Transverse colon (tissue), 4 donors: ENCODE data around the gene ZDHHC3. TPM values are rescaled to one million over a fixed set of nuclear protein-coding genes. Genes with fewer than 3 reads are reported as not detected.

Source experiments
- DNase-seq: peaks from one replicate; pipeline ENCODE4 v3.0.0-alpha.2; 2019
- H3K27ac ChIP-seq, 4 donors: fragments of 200-600 bp; sonication (generic); 2 replicates each; pipeline ENCODE4 v1.5.1; 2016 to 2018; ENCODE audit warnings: inconsistent platforms in 4 of 4
- H3K27me3 ChIP-seq: fragments of 200-600 bp; sonication (generic); 2 replicates; pipeline ENCODE4 v1.5.1; 2017; ENCODE audit warnings: inconsistent platforms
- H3K36me3 ChIP-seq, 4 donors: fragments of 200-600 bp; sonication (generic); 2 replicates each; pipeline ENCODE4 v1.5.1; 2017 to 2019; ENCODE audit warnings: inconsistent platforms in 4 of 4
- H3K4me1 ChIP-seq, 4 donors: fragments of 200-600 bp; sonication (generic); 2 replicates each; pipeline ENCODE4 v1.5.1; 2017 to 2020; ENCODE audit warnings: inconsistent platforms in 4 of 4
- H3K4me3 ChIP-seq, 4 donors: fragments of 200-600 bp; sonication (generic); 1 replicate in 1 of 4; 2 replicates in 3 of 4; pipeline versions ENCODE4 v1.5.1 to v1.6.1; 2017 to 2019; ENCODE audit warnings: inconsistent platforms in 4 of 4
- H3K9me3 ChIP-seq, 2 donors: fragments of 200-600 bp; sonication (generic); 2 replicates each; pipeline ENCODE4 v1.5.1; 2017 to 2019; ENCODE audit warnings: inconsistent platforms in 2 of 2
- CTCF ChIP-seq, 5 experiments: fragments of 200-600 bp in 3 of 5; fragments of 450-650 bp in 2 of 5; sonication (generic) in 3 of 5; IDR thresholded peaks; 1 replicate in 2 of 5; 2 replicates in 3 of 5; pipeline ENCODE4 v1.5.1; 2016 to 2017; ENCODE audit warnings: antibody characterized with exemption in 5 of 5, inconsistent platforms in 3 of 5, mild to moderate bottlenecking in 2 of 5, moderate library complexity in 1 of 5
- EP300 ChIP-seq: sonication (generic); formaldehyde crosslinking; IDR thresholded peaks from one replicate; pipeline ENCODE4 v1.6.1; 2017; ENCODE audit warnings: antibody characterized with exemption, low read depth
- POLR2A ChIP-seq: fragments of 450-650 bp; IDR thresholded peaks from one replicate; pipeline ENCODE4 v1.6.1; 2016; ENCODE audit warnings: antibody characterized with exemption, mild to moderate bottlenecking, moderate library complexity
- POLR2AphosphoS5 ChIP-seq, 3 donors: sonication (generic); formaldehyde crosslinking; IDR thresholded peaks; one replicate each; pipeline ENCODE4 v1.6.1; 2016; ENCODE audit warnings: antibody characterized with exemption in 3 of 3
- WGBS, 2 donors: methylation state at CpG; one replicate each; pipeline ENCODE4 v1.1.5; 2018; ENCODE audit warnings: low coverage in 1 of 2; 5-methylcytosine and 5-hydroxymethylcytosine counted together
- in situ Hi-C, 4 donors: fragments of 200-750 bp; cut with MboI; loops; one replicate each; pipeline versions ENCODE4 v1.15.0 to v1.15.1; 2017; ENCODE audit warnings: low sequenced_read_pairs in 3 of 4, low pct_ligation_motif_present in 1 of 4, low pct_unique_long_range_greater_than_20kb in 1 of 4
- intact Hi-C: fragments of 100-400 bp; cut with DNase I; formaldehyde crosslinking; loops from one replicate; pipeline ENCODE4 v1.15.1; 2023; ENCODE audit warnings: low total_unique reads
- total RNA-seq, 4 donors: library from RNA; depleted of rRNA; stranded (reverse); fragments of >200 nt; gene quantifications; one replicate each; pipeline ENCODE4 v1.1.0, GENCODE V29; 2016

Gene ZDHHC3
- total RNA-seq, 4 donors from 2014 or later = 142 to 258 (median 170) TPM

GRCh38 chr3:44992555-44993470 lies 16.8 kb upstream of the ZDHHC3 start:
- 59 to 68% methylated on average over 5 to 7 of the region's 7 CpGs for WGBS, 2 donors
- Histone ChIP-seq H3K4me3 (no peak overlapping the region), H3K4me1 (peaks cover 3 to 34% (median 18%) of the 10 kb centered on the region in 4 donors), H3K27me3 (no peaks in the 10 kb centered on the region), H3K27ac (peak overlapping the region; percentile 3 to 33 (median 12)), H3K9me3 (no peaks in the 10 kb centered on the region), H3K36me3 (peaks cover 0 to 9% (median 0%) of the 10 kb centered on the region in 4 donors)
- TF ChIP-seq CTCF (IDR thresholded peaks at IDR 0.05) (peak; percentile 47 to 55 (median 49)), POLR2AphosphoS5 (IDR thresholded peaks at IDR 0.05) (no peak), POLR2A (no peak), EP300 (no peak)
- in situ Hi-C loops (no loop called here), intact Hi-C loops (no loop called here)
- no peak for DNase-seq

GRCh38 chr3:44991326-44991725 lies 15.4 kb upstream of the ZDHHC3 start:
- Histone ChIP-seq H3K27me3 (no peaks in the 10 kb centered on the region), H3K9me3 (no peaks in the 10 kb centered on the region), H3K27ac (no peak overlapping the region), H3K4me1 (peaks cover 3 to 34% (median 18%) of the 10 kb centered on the region in 4 donors), H3K36me3 (no peaks in the 10 kb centered on the region), H3K4me3 (no peak overlapping the region)
- intact Hi-C loops (no loop called here), in situ Hi-C loops (no loop called here)
- 80 to 88% methylated on average over 1 of the region's 1 CpG for WGBS, 2 donors
- no peak for DNase-seq
- TF ChIP-seq POLR2AphosphoS5 (IDR thresholded peaks at IDR 0.05) (no peak), POLR2A (no peak), CTCF (IDR thresholded peaks at IDR 0.05) (no peak), EP300 (no peak)

DNA sequence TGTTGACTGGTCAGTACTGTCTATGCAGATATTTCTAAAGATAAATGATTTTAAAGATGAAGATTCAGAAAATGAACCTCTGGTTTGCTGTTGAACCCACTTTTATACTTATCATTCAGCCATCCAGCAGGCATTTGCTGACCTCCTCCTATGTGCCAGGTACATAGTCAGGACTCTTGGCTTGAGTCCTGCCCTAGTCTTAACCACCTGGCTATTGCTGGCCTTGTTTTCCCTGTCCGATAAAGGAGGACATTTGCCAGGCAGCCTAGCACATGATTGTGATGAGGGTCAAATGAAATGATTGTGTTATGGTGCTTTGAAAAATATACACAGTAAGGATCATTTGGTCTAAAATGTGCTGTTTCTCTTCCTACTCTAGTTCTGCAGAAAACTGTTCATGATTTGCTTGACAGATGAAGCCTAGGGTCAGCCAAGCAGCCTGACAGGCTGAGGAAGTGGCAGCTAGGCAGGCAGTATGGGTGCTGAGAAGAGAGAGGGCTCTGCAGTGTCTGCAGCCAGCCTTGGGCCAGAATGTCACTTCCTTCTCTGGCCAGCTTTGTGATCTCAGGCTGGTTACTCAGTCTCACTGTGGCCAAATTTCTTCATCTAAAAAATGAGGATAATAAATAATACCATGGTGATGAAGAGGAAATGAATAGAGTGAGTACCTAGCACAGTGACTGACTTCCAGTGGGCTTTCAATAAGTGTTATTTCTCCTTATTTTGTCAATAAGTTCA lies 13.8 kb upstream of the ZDHHC3 start:
- peaks cover 0 to 22% (median 6%) of the 10 kb centered on the region in 4 donors for H3K4me1 ChIP-seq
- in situ Hi-C loops (no loop called here), intact Hi-C loops (no loop called here)

More for the DNA sequence above, 13.8 kb upstream of the ZDHHC3 start:
- WGBS, 2 donors = 83% methylated on average over 1 of the region's 1 CpG; no CpG with 5 or more reads in 1 of the 2 donors
- no peaks in the 10 kb centered on the region for H3K9me3 ChIP-seq
- no peaks in the 10 kb centered on the region for H3K27me3 ChIP-seq
- H3K4me3 ChIP-seq = no peak overlapping the region
- TF ChIP-seq POLR2AphosphoS5 (IDR thresholded peaks at IDR 0.05) (no peak), EP300 (no peak), CTCF (IDR thresholded peaks at IDR 0.05) (no peak), POLR2A (no peak)
- DNase-seq = no peak
- H3K27ac ChIP-seq = no peak overlapping the region
- no peaks in the 10 kb centered on the region for H3K36me3 ChIP-seq
